Muscle of leg (tissue), 11 donors: ENCODE measurements around the gene GATB. TPM values are rescaled to one million over a fixed set of nuclear protein-coding genes. Genes with fewer than 3 reads are reported as not detected.

Source experiments
- DNase-seq: peaks from one replicate; pipeline ENCODE4 v3.0.0; 2013
- H3K27ac ChIP-seq: one replicate; pipeline ENCODE4 v1.5.1; 2013; ENCODE audit warnings: mild to moderate bottlenecking, low read length, control low read depth
- H3K27me3 ChIP-seq: one replicate; pipeline ENCODE4 v1.6.1; 2013; ENCODE audit warnings: low read length; ENCODE audit not compliant: control insufficient read depth, insufficient read depth
- H3K36me3 ChIP-seq: one replicate; pipeline ENCODE4 v1.6.1; 2013; ENCODE audit warnings: low read length; ENCODE audit not compliant: control insufficient read depth, insufficient read depth
- H3K4me1 ChIP-seq: one replicate; pipeline ENCODE4 v1.6.1; 2013; ENCODE audit warnings: low read length; ENCODE audit not compliant: control insufficient read depth, insufficient read depth
- H3K4me3 ChIP-seq: one replicate; pipeline ENCODE4 v1.5.1; 2013; ENCODE audit warnings: low read length, control low read depth
- H3K9me3 ChIP-seq: replicated peaks from 2 replicates; pipeline ENCODE4 v1.6.1; 2013; ENCODE audit warnings: low read depth, low read length; ENCODE audit not compliant: control insufficient read depth
- WGBS: methylation state at CpG from one replicate; pipeline ENCODE4 v1.1.5; 2013; ENCODE audit warnings: missing lambda C conversion rate; ENCODE audit not compliant: insufficient coverage; 5-methylcytosine and 5-hydroxymethylcytosine counted together
- polyA plus RNA-seq, 8 donors: library from polyadenylated mRNA; unstranded; fragments of 120-200 nt; gene quantifications; one replicate each; pipeline versions ENCODE4 v1.2.1 to v1.2.3, GENCODE V29; 2013; ENCODE audit warnings: inconsistent platforms in 1 of 8, low replicate concordance in 1 of 8; ENCODE audit not compliant: insufficient read length in 8 of 8, insufficient read depth in 1 of 8
- total RNA-seq: library from RNA; stranded (reverse); fragments of 120-200 nt; gene quantifications from one replicate; pipeline ENCODE4 v1.2.4, GENCODE V29; 2013

GATB gene
- total and polyA plus RNA-seq, 9 donors, result 15.4 to 23.9 (median 20.2) TPM

DNA sequence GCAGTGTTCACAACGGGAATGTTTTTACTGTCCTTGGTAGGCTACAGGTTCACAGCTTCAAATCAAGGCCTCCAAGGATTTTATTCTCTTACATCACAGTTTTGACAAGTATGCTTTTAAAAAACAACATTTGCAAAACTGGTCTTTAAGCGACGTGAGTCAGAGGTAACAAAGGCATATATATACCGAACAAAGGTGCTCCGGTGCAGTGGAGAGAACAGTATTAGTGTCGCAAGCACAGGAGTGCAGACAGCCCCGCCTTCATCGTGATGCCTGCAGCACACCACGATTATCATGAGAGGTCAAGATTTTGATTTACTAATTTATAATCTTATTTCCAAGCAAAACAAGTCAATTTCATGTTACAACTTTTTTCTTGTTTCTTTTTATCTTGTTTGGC, 90.8 kb downstream of the GATB start:
- Histone ChIP-seq H3K27ac (no peak overlapping the region), H3K36me3 (peaks cover 2% of the 10 kb centered on the region), H3K4me1 (peaks cover 25% of the 10 kb centered on the region), H3K9me3 (no peaks in the 10 kb centered on the region), H3K27me3 (no peaks in the 10 kb centered on the region), H3K4me3 (no peak overlapping the region)
- WGBS, result 76% methylated on average over 6 of the region's 9 CpGs
- DNase-seq, result no peak

DNA sequence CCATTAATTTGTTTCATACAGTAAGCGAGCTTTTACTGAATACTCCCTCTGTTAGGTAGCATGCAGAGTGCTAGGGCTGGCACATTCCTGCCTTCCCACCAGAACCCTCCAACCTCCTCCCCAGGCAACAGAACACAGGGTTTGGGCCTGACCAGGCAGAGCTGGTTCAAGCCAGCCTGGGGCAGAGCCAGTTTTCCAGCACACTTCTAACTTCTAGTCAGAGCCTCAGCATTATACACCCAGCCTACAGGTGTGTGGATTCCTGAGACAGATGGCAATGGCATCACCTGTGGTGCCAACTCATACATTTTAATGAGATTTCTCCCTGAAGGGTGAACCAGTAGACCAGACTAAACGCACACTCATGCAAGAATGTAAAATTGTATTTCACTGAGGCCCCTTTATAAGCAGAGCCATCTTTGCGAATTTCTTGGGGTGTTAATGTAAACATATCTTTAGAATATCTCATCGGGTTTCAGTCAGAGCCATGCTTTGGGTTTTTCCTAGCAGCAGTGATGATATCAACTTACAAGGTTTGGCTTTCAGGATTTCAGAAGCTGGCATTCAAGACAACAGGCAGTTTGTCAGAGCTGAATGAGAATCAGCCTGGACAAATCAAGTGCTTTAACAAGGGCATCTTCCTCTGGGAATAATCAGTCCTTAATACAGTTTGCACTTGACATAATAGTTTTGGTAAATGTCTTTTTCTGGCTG, 92.0 kb downstream of the GATB start:
- no peaks in the 10 kb centered on the region for H3K9me3 ChIP-seq
- H3K27ac ChIP-seq, result no peak overlapping the region
- peaks cover 2% of the 10 kb centered on the region for H3K36me3 ChIP-seq
- WGBS, result no CpG with 5 or more reads among the region's 4 CpGs
- no peaks in the 10 kb centered on the region for H3K27me3 ChIP-seq
- H3K4me3 ChIP-seq, result no peak overlapping the region
- H3K4me1 ChIP-seq, result peaks cover 17% of the 10 kb centered on the region
- DNase-seq, result no peak

GRCh38 chr4:151667666-151668065, 93.1 kb downstream of the GATB start:
- Histone ChIP-seq H3K4me1 (peaks cover 17% of the 10 kb centered on the region), H3K27me3 (no peaks in the 10 kb centered on the region), H3K36me3 (peaks cover 1% of the 10 kb centered on the region), H3K9me3 (no peaks in the 10 kb centered on the region), H3K27ac (no peak overlapping the region), H3K4me3 (no peak overlapping the region)
- DNase-seq, result no peak
- 58% methylated on average over 2 of the region's 4 CpGs for WGBS

DNA sequence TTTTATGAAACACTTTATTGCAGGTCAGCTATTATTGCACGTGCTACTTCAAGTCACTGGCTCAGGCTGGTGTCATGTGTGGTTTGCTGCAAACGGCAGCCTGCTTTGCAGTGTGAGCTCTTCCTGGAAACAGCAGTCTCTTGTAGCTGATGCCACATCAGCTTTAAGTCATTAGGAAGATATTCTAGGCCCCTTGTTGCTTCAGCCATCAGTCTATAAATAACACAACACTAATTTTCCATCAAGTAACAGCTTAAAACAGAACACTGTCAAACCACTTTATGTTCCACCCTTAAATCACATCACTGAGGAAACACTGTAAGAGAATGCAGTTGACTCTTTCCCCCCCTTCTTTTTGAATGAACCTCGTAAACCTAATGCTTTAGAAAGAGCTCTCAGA, 93.8 kb downstream of the GATB start:
- peak; percentile 68 for DNase-seq
- no peak overlapping the region for H3K27ac ChIP-seq
- 30% methylated on average over 2 of the region's 3 CpGs for WGBS
- peaks cover 17% of the 10 kb centered on the region for H3K4me1 ChIP-seq
- H3K4me3 ChIP-seq, result no peak overlapping the region
- no peaks in the 10 kb centered on the region for H3K36me3 ChIP-seq
- no peaks in the 10 kb centered on the region for H3K27me3 ChIP-seq
- no peaks in the 10 kb centered on the region for H3K9me3 ChIP-seq

GRCh38 chr4:151666501-151666900, 94.3 kb downstream of the GATB start:
- H3K4me3 ChIP-seq, result no peak overlapping the region
- H3K9me3 ChIP-seq, result no peaks in the 10 kb centered on the region
- H3K27ac ChIP-seq, result no peak overlapping the region
- H3K4me1 ChIP-seq, result peaks cover 17% of the 10 kb centered on the region
- no peaks in the 10 kb centered on the region for H3K27me3 ChIP-seq
- DNase-seq, result no peak
- 100% methylated on average over 1 of the region's 5 CpGs for WGBS
- H3K36me3 ChIP-seq, result no peaks in the 10 kb centered on the region

- no peak overlapping the region for H3K27ac ChIP-seq
- H3K4me3 ChIP-seq, result no peak overlapping the region
- peaks cover 17% of the 10 kb centered on the region for H3K4me1 ChIP-seq
- no peaks in the 10 kb centered on the region for H3K36me3 ChIP-seq
- WGBS, result no CpG with 5 or more reads among the region's 9 CpGs
- H3K27me3 ChIP-seq, result no peaks in the 10 kb centered on the region
- no peaks in the 10 kb centered on the region for H3K9me3 ChIP-seq
- DNase-seq, result no peak
Observed at GRCh38 chr4:151665785-151666127, 95.1 kb downstream of the GATB start.

DNA sequence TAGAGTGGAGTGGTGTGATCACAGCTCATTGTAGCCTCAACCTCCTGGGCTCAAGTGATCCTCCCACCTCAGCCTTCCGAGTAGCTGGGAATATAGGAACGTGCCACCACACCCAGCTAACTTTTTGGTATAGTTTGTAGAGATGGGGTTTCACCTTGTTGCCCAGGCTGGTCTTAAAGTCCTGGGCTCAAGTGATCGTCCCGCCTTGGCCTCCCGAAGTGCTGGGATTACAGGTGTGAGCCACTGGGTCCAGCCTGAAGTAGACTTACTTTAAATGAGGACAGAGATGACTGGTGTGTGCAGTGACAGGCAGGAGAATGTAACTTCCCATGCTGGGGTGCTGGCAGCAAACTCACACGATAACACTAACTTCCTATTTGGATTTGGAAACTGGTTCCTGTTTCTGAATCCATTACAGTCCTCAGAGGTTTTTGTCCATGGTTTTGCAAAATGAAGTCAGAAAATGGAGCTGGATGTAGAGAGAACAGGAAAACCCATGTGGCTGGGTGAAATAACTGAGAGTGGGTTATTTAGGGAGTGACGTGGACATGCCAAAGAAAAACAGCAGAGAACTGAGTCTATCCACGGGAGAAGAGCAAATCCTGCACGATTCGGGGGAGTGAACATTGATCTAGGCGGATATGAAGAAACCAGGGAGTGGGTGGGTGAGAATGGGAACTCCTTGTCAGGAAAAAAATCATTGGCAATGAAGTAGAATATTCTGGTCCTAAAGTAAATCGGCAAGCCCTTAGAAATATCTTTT, 95.6 kb downstream of the GATB start:
- 77% methylated on average over 9 of the region's 12 CpGs for WGBS

GRCh38 chr4:151664289-151664688, 96.5 kb downstream of the GATB start:
- Histone ChIP-seq H3K27ac (no peak overlapping the region), H3K27me3 (no peaks in the 10 kb centered on the region), H3K36me3 (no peaks in the 10 kb centered on the region), H3K4me3 (no peak overlapping the region), H3K9me3 (no peaks in the 10 kb centered on the region), H3K4me1 (peaks cover 26% of the 10 kb centered on the region)
- no peak for DNase-seq
- WGBS, result 70% methylated on average over 2 of the region's 2 CpGs

More for the DNA sequence above, 95.6 kb downstream of the GATB start:
- no peak overlapping the region for H3K4me3 ChIP-seq
- no peak for DNase-seq
- H3K4me1 ChIP-seq, result peaks cover 17% of the 10 kb centered on the region
- no peaks in the 10 kb centered on the region for H3K9me3 ChIP-seq
- H3K27ac ChIP-seq, result no peak overlapping the region
- H3K36me3 ChIP-seq, result no peaks in the 10 kb centered on the region
- H3K27me3 ChIP-seq, result no peaks in the 10 kb centered on the region

GRCh38 chr4:151663109-151663508, 97.7 kb downstream of the GATB start:
- no peak overlapping the region for H3K4me3 ChIP-seq
- no peaks in the 10 kb centered on the region for H3K9me3 ChIP-seq
- no peak for DNase-seq
- H3K36me3 ChIP-seq, result peaks cover 3% of the 10 kb centered on the region
- WGBS, result no CpG with 5 or more reads among the region's 7 CpGs
- H3K27ac ChIP-seq, result no peak overlapping the region
- peaks cover 24% of the 10 kb centered on the region for H3K4me1 ChIP-seq
- H3K27me3 ChIP-seq, result no peaks in the 10 kb centered on the region

- 87% methylated on average over 7 of the region's 7 CpGs for WGBS
- Histone ChIP-seq H3K4me3 (no peak overlapping the region), H3K27ac (no peak overlapping the region), H3K4me1 (peaks cover 19% of the 10 kb centered on the region), H3K27me3 (no peaks in the 10 kb centered on the region), H3K9me3 (no peaks in the 10 kb centered on the region), H3K36me3 (peaks cover 3% of the 10 kb centered on the region)
- DNase-seq, result no peak
Observed at GRCh38 chr4:151661873-151662272, 98.9 kb downstream of the GATB start.
